Right atrium auricular region (tissue), 2 donors: Measurements from ENCODE around the gene TRPM3. TPM values are rescaled to one million over a fixed set of nuclear protein-coding genes. Genes with fewer than 3 reads are reported as not detected.

Experiments
- DNase-seq: peaks from one replicate; pipeline ENCODE4 v3.0.0-alpha.2; 2019; ENCODE audit warnings: low spot score
- H3K27ac ChIP-seq, 2 donors: fragments of 200-600 bp; sonication (generic); 1 replicate in 1 of 2; 2 replicates in 1 of 2; pipeline ENCODE4 v1.5.1; 2016 to 2019
- H3K27me3 ChIP-seq, 2 donors: fragments of 200-600 bp; sonication (generic); one replicate each; pipeline versions ENCODE4 v1.5.1 to v1.6.0; 2017 to 2019
- H3K36me3 ChIP-seq: fragments of 200-600 bp; sonication (generic); one replicate; pipeline ENCODE4 v1.5.1; 2016
- H3K4me1 ChIP-seq, 2 donors: fragments of 200-600 bp; sonication (generic); one replicate each; pipeline versions ENCODE4 v1.5.1 to v1.6.0; 2017 to 2019
- H3K4me3 ChIP-seq, 2 donors: fragments of 200-600 bp; sonication (generic); 1 replicate in 1 of 2; 2 replicates in 1 of 2; pipeline ENCODE4 v1.5.1; 2017 to 2019; ENCODE audit warnings: mild to moderate bottlenecking in 1 of 2, moderate library complexity in 1 of 2
- H3K9me3 ChIP-seq, 2 donors: fragments of 200-600 bp; sonication (generic); one replicate each; pipeline ENCODE4 v1.5.1; 2019
- CTCF ChIP-seq, 2 donors: fragments of 200-600 bp; sonication (generic); IDR thresholded peaks; one replicate each; pipeline ENCODE4 v1.5.1; 2019; ENCODE audit warnings: antibody characterized with exemption in 2 of 2
- total RNA-seq, 2 donors: library from RNA; depleted of rRNA; stranded (reverse); fragments of >200 nt; gene quantifications; one replicate each; pipeline ENCODE4 v1.1.0, GENCODE V29; 2016

Gene TRPM3
- total RNA-seq, 2 donors from 2014 or later: 0.59 to 1.5 TPM

DNA sequence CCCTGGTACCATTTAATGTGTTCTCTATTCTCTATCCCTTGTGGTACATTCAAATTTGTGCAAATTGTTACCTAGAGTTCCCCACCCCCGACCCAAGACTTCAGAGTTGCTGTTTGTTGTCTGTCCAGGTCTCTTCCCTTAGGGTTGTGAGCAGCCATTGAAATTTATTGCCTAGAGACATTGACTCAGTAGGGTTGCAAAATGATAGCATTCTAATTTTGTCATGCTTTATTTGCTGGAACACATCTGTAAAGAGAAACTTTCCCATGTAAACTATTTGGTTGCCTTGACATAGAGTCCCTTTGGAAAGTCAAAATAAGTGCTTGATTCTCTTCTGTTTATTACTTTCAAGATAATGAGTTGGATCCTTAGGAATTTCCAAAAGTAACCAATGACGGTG, 615.3 kb downstream of the TRPM3 start:
- H3K27ac ChIP-seq: no peak overlapping the region
- no peak overlapping the region for H3K4me3 ChIP-seq
- H3K4me1 ChIP-seq: peaks cover 0 to 10% of the 10 kb centered on the region in 2 donors
- H3K9me3 ChIP-seq: no peaks in the 10 kb centered on the region
- H3K27me3 ChIP-seq: no peaks in the 10 kb centered on the region
- TF ChIP-seq CTCF (IDR thresholded peaks at IDR 0.05): no peak
- no peak for DNase-seq
- no peaks in the 10 kb centered on the region for H3K36me3 ChIP-seq

DNA sequence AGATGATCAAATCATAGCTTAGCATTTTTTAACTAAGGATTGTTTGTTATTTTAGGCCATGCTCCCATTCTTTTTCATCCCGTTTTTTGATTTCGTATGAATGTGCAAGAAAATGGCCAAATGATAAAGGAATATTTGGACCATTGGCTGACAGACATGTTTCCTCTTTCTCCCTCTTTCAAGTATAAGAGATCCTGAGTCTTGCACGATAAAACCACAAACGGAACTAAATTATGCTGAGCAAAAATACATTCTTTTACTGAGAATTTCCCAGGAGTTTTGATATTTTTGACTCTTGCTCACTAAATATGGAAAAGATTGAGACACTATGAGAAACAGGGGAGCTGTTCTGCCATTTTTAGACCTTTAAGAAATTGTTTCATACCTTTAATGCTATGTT, 616.6 kb downstream of the TRPM3 start:
- Histone ChIP-seq H3K9me3 (no peaks in the 10 kb centered on the region), H3K27me3 (no peaks in the 10 kb centered on the region), H3K4me1 (peaks cover 0 to 10% of the 10 kb centered on the region in 2 donors), H3K27ac (peak overlapping the region; percentile 7 to 24), H3K36me3 (no peaks in the 10 kb centered on the region), H3K4me3 (no peak overlapping the region)
- no peak for DNase-seq
- no peak for TF ChIP-seq CTCF (IDR thresholded peaks at IDR 0.05)

- Histone ChIP-seq H3K36me3 (no peaks in the 10 kb centered on the region), H3K4me1 (peaks cover 0 to 10% of the 10 kb centered on the region in 2 donors), H3K27me3 (no peaks in the 10 kb centered on the region), H3K4me3 (no peak overlapping the region), H3K9me3 (no peaks in the 10 kb centered on the region), H3K27ac (peak overlapping the region; percentile 18 to 27)
- DNase-seq: no peak
- no peak for TF ChIP-seq CTCF (IDR thresholded peaks at IDR 0.05)
These were observed 618.7 kb downstream of the TRPM3 start for GRCh38 chr9:70502690-70503089.

- no peak for DNase-seq
- TF ChIP-seq CTCF (IDR thresholded peaks at IDR 0.05): no peak
These were observed 620.6 kb downstream of the TRPM3 start for GRCh38 chr9:70500793-70501192.

GRCh38 chr9:70499621-70500020, 621.8 kb downstream of the TRPM3 start:
- no peak overlapping the region for H3K27ac ChIP-seq
- no peaks in the 10 kb centered on the region for H3K27me3 ChIP-seq
- no peak overlapping the region for H3K4me3 ChIP-seq
- no peaks in the 10 kb centered on the region for H3K36me3 ChIP-seq
- no peak for TF ChIP-seq CTCF (IDR thresholded peaks at IDR 0.05)
- H3K4me1 ChIP-seq: peaks cover 0 to 14% of the 10 kb centered on the region in 2 donors
- no peak for DNase-seq
- no peaks in the 10 kb centered on the region for H3K9me3 ChIP-seq

More at GRCh38 chr9:70500793-70501192, 620.6 kb downstream of the TRPM3 start:
- no peaks in the 10 kb centered on the region for H3K27me3 ChIP-seq
- H3K36me3 ChIP-seq: no peaks in the 10 kb centered on the region
- peaks cover 0 to 10% of the 10 kb centered on the region in 2 donors for H3K4me1 ChIP-seq
- H3K27ac ChIP-seq: no peak overlapping the region
- no peaks in the 10 kb centered on the region for H3K9me3 ChIP-seq
- H3K4me3 ChIP-seq: no peak overlapping the region

DNA sequence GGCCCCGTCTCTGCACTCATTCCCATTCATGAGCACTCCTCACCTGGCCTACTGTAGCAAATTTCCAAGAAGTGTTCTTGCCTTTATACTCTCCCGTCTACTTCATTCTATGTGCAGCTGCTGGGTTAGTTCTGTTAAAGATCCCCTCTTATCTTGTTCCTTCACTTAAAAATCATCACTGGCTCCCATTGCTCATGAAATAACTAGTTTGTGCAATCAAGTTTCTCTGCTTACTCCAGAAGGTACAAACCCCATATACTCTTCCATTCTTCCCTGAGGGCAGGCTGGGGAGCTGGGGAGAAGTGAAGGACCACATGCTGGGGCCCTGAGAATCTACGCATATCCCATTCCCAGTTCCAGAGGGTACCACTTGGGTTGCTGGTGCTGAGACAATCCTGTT, 622.6 kb downstream of the TRPM3 start:
- Histone ChIP-seq H3K27ac (no peak overlapping the region), H3K4me1 (peaks cover 0 to 19% of the 10 kb centered on the region in 2 donors), H3K36me3 (no peaks in the 10 kb centered on the region), H3K27me3 (no peaks in the 10 kb centered on the region), H3K4me3 (no peak overlapping the region), H3K9me3 (no peaks in the 10 kb centered on the region)
- DNase-seq: no peak
- no peak for TF ChIP-seq CTCF (IDR thresholded peaks at IDR 0.05)
